Smooth muscle cell (in vitro differentiated cells): ENCODE data around the gene DNAH3. TPM values are rescaled to one million over a fixed set of nuclear protein-coding genes. Genes with fewer than 3 reads are reported as not detected.

ENCODE experiments used
- DNase-seq: peaks from one replicate; lab custom pipeline; 2025; ENCODE audit not compliant: unreplicated experiment; lab: John Stamatoyannopoulos, UW
- H2AFZ ChIP-seq: fragments of 200-600 bp; sonication (generic); 2 replicates; pipeline ENCODE4 v1.6.0; 2016; ENCODE audit warnings: antibody characterized with exemption, low read depth, mild to moderate bottlenecking
- H3F3A ChIP-seq: fragments of 200-600 bp; sonication (generic); 2 replicates; pipeline ENCODE4 v1.6.0; 2017; ENCODE audit warnings: antibody characterized with exemption, low read depth
- H3K27ac ChIP-seq: fragments of 200-600 bp; sonication (generic); 2 replicates; pipeline ENCODE4 v1.5.1; 2016; ENCODE audit warnings: low read depth, mild to moderate bottlenecking
- H3K27me3 ChIP-seq: fragments of 200-600 bp; sonication (generic); 2 replicates; pipeline ENCODE4 v1.6.1; 2016; ENCODE audit warnings: low read depth, mild to moderate bottlenecking
- H3K36me3 ChIP-seq: fragments of 200-600 bp; sonication (generic); 2 replicates; pipeline ENCODE4 v1.5.1; 2016; ENCODE audit warnings: low read depth
- H3K4me1 ChIP-seq: fragments of 200-600 bp; sonication (generic); 2 replicates; pipeline ENCODE4 v1.5.1; 2016; ENCODE audit warnings: low read depth
- H3K4me2 ChIP-seq: fragments of 200-600 bp; sonication (generic); 2 replicates; pipeline ENCODE4 v1.6.0; 2016; ENCODE audit warnings: mild to moderate bottlenecking
- H3K4me3 ChIP-seq: fragments of 200-600 bp; sonication (generic); 2 replicates; pipeline ENCODE4 v1.5.1; 2016; ENCODE audit warnings: mild to moderate bottlenecking
- H3K79me2 ChIP-seq: fragments of 200-600 bp; sonication (generic); 2 replicates; pipeline ENCODE4 v1.6.0; 2016; ENCODE audit warnings: low read depth, mild to moderate bottlenecking
- H3K9ac ChIP-seq: fragments of 200-600 bp; sonication (generic); 2 replicates; pipeline ENCODE4 v1.6.0; 2016; ENCODE audit warnings: low read depth
- H3K9me3 ChIP-seq: fragments of 200-600 bp; sonication (generic); replicated peaks from 2 replicates; pipeline ENCODE4 v1.5.1; 2016; ENCODE audit warnings: low read depth
- H4K20me1 ChIP-seq: fragments of 200-600 bp; sonication (generic); 2 replicates; pipeline ENCODE4 v1.6.0; 2016; ENCODE audit warnings: low read depth
- WGBS: methylation state at CpG from one replicate; pipeline ENCODE4 v1.1.7; 2016; ENCODE audit warnings: low lambda C conversion rate; 5-methylcytosine and 5-hydroxymethylcytosine counted together
- polyA plus RNA-seq: library from polyadenylated mRNA; unstranded; fragments of >200 nt; fragmentation: Nextera tagmentation; extraction: Ambion mirVana; gene quantifications from 2 replicates; pipeline ENCODE4 v1.2.1, GENCODE V29; 2016
- total RNA-seq: library from RNA; depleted of rRNA; stranded (reverse); fragments of >200 nt; gene quantifications from 2 replicates; pipeline ENCODE4 v1.2.3, GENCODE V29; 2014
- TF ChIP-seq, protein P1 (sequence below): fragments of 200-600 bp; sonication (generic); IDR thresholded peaks from 2 replicates; pipeline ENCODE4 v1.5.1; 2017; ENCODE audit warnings: borderline replicate concordance, mild to moderate bottlenecking, antibody characterized with exemption; ENCODE audit not compliant: insufficient read depth, poor library complexity, severe bottlenecking

Gene DNAH3
- total and polyA plus RNA-seq, 2 experiments from 2014 or later, result not detected

GRCh38 chr16:21169249-21169981, 18.8 kb upstream of the DNAH3 start:
- no peaks in the 10 kb centered on the region for H3K4me1 ChIP-seq
- H3K9ac ChIP-seq, result no peak overlapping the region
- TF ChIP-seq, protein P1, sequence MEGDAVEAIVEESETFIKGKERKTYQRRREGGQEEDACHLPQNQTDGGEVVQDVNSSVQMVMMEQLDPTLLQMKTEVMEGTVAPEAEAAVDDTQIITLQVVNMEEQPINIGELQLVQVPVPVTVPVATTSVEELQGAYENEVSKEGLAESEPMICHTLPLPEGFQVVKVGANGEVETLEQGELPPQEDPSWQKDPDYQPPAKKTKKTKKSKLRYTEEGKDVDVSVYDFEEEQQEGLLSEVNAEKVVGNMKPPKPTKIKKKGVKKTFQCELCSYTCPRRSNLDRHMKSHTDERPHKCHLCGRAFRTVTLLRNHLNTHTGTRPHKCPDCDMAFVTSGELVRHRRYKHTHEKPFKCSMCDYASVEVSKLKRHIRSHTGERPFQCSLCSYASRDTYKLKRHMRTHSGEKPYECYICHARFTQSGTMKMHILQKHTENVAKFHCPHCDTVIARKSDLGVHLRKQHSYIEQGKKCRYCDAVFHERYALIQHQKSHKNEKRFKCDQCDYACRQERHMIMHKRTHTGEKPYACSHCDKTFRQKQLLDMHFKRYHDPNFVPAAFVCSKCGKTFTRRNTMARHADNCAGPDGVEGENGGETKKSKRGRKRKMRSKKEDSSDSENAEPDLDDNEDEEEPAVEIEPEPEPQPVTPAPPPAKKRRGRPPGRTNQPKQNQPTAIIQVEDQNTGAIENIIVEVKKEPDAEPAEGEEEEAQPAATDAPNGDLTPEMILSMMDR, result no peak
- H3K36me3 ChIP-seq, result peaks cover 11% of the 10 kb centered on the region
- H3K4me3 ChIP-seq, result no peak overlapping the region
- no peaks in the 10 kb centered on the region for H3K9me3 ChIP-seq
- H4K20me1 ChIP-seq, result peaks cover 3% of the 10 kb centered on the region
- no peaks in the 10 kb centered on the region for H3K27me3 ChIP-seq
- no peak overlapping the region for H3K27ac ChIP-seq
- H3K79me2 ChIP-seq, result no peaks in the 10 kb centered on the region
- WGBS, result 91% methylated on average over 5 of the region's 5 CpGs
- DNase-seq, result no peak
- H3F3A ChIP-seq, result no peaks in the 10 kb centered on the region
- H2AFZ ChIP-seq, result no peak overlapping the region
- H3K4me2 ChIP-seq, result no peak overlapping the region

- Histone ChIP-seq H3K79me2 (no peaks in the 10 kb centered on the region), H3K4me3 (no peak overlapping the region), H3K9ac (no peak overlapping the region), H4K20me1 (peaks cover 3% of the 10 kb centered on the region), H3K4me1 (no peaks in the 10 kb centered on the region), H2AFZ (no peak overlapping the region), H3K36me3 (peaks cover 7% of the 10 kb centered on the region), H3K27me3 (no peaks in the 10 kb centered on the region), H3F3A (no peaks in the 10 kb centered on the region), H3K4me2 (no peak overlapping the region), H3K9me3 (no peaks in the 10 kb centered on the region), H3K27ac (no peak overlapping the region)
- DNase-seq, result no peak
- WGBS, result 97% methylated on average over 12 of the region's 12 CpGs
- TF ChIP-seq, protein P1, result no peak
Measured at GRCh38 chr16:21167929-21168602, 17.4 kb upstream of the DNAH3 start.

- no peak overlapping the region for H3K4me2 ChIP-seq
- no peak overlapping the region for H2AFZ ChIP-seq
- H3K36me3 ChIP-seq, result peaks cover 7% of the 10 kb centered on the region
- WGBS, result 81% methylated on average over 9 of the region's 9 CpGs
- no peaks in the 10 kb centered on the region for H3K27me3 ChIP-seq
- H3K9ac ChIP-seq, result no peak overlapping the region
- H3K4me3 ChIP-seq, result no peak overlapping the region
- peak overlapping the region; percentile 12 for H3K27ac ChIP-seq
- H4K20me1 ChIP-seq, result peaks cover 3% of the 10 kb centered on the region
- H3K9me3 ChIP-seq, result no peaks in the 10 kb centered on the region
- H3F3A ChIP-seq, result no peaks in the 10 kb centered on the region
- DNase-seq, result no peak
- TF ChIP-seq, protein P1, result no peak
- H3K79me2 ChIP-seq, result no peaks in the 10 kb centered on the region
- H3K4me1 ChIP-seq, result no peaks in the 10 kb centered on the region
Measured at GRCh38 chr16:21167360-21167759, 16.7 kb upstream of the DNAH3 start.

GRCh38 chr16:21166561-21166961, 15.9 kb upstream of the DNAH3 start:
- no peaks in the 10 kb centered on the region for H3K27me3 ChIP-seq
- TF ChIP-seq, protein P1, result no peak
- H3K79me2 ChIP-seq, result no peaks in the 10 kb centered on the region
- H3K36me3 ChIP-seq, result peaks cover 7% of the 10 kb centered on the region
- no peaks in the 10 kb centered on the region for H3F3A ChIP-seq
- no peak overlapping the region for H3K4me2 ChIP-seq
- no peak overlapping the region for H2AFZ ChIP-seq
- H3K4me1 ChIP-seq, result no peaks in the 10 kb centered on the region
- no peaks in the 10 kb centered on the region for H3K9me3 ChIP-seq
- H3K27ac ChIP-seq, result no peak overlapping the region
- peaks cover 3% of the 10 kb centered on the region for H4K20me1 ChIP-seq
- DNase-seq, result no peak
- 96% methylated on average over 9 of the region's 9 CpGs for WGBS
- no peak overlapping the region for H3K9ac ChIP-seq
- no peak overlapping the region for H3K4me3 ChIP-seq
